Fibroblast of pulmonary artery (primary cell): Measurements from ENCODE around the gene TBC1D13.

ENCODE experiments used
- DNase-seq: peaks from one replicate; pipeline ENCODE4 v3.0.0-alpha.2; 2010; ENCODE audit warnings: low read depth
- H3K4me3 ChIP-seq: replicated peaks from 2 replicates; pipeline ENCODE4 v1.5.1; 2011; ENCODE audit warnings: low read depth, mild to moderate bottlenecking, control low read depth, low read length, moderate library complexity
- CTCF ChIP-seq: IDR thresholded peaks from 2 replicates; pipeline ENCODE4 v1.5.1; 2011; ENCODE audit warnings: mild to moderate bottlenecking, control low read depth, low read length, inconsistent platforms; ENCODE audit errors: missing control alignments

Gene TBC1D13

DNA sequence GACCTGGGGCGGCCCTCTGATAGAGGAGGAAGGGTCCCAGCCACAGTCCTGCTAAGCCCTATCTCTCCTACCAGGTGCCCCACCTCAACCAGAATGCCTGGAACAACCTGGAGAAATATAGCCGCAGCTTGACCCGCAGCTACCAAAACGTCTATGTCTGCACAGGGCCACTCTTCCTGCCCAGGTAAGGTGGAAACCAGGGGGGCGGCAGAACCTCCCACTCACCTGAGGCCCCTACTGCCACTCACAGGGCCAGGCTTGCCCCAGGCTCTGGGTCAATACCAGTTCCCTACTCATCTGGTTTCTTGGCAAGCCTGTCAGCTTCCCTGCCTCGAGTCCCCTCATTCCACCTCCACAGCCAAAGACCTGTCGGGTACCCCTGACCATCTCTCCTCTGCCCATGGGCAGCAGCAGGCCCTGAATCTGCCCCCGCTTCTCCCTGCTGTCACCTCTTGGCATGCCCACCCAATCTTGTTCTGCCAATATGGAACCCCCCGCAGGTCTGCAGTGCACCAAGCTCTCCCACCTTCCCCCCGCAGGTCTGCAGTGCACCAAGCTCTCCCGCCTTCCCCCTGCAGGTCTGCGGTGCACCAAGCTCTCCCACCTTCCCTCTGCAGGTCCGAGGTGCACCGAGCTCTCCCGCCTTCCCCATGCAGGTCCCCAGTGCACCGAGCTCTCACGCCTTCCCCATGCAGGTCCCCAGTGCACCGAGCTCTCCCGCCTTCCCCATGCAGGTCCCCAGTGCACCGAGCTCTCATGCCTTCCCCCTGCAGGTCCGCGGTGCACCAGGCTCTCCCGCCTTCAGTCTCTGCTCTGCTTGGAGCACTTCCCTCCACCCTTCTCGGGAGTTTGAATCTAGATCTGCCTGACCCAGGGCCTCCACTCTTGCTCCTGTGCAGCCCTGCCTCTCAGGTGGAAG lies 33.9 kb downstream of the TBC1D13 start:
- no peak overlapping the region for H3K4me3 ChIP-seq

DNA sequence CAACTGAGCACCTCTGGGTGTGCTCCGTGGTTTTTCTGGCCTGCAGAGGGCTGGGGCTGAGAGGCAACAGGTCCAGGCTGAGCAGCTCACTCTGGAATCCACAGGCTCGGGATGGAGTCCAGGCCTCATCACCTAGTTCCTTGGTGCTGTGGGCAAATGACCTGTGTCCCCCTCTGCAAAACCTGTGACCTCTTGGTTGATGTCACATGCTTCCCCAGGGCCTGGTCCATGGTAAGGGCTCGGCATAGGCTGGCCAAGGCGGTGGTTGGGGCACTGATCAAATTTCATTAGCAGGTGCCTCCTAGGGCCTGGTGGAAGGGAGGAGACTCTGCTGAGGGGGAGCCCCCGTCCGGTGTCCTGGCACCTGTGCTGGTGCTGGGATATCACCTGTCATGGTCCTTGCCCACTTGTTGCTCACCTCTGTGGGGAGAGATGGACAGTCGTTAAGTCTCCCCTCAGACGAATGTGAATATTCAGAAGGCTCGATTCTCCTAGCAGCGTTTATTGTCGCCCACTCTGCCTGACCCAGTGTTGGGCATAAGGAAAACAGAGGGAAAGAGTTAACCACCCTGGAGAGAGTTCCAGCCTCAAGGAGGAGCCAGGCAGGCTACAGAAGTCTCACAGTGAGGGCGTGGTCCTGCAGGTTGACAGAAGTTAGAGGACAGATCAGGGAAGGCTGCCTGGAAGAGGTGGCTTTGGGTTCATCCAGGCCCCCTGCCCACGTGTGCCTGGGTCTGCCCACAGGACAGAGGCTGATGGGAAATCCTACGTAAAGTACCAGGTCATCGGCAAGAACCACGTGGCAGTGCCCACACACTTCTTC lies 34.7 kb downstream of the TBC1D13 start:
- no peak overlapping the region for H3K4me3 ChIP-seq
- no peak for TF ChIP-seq CTCF
- no peak for DNase-seq

More for the DNA sequence above, 33.9 kb downstream of the TBC1D13 start:
- DNase-seq, result no peak
- TF ChIP-seq CTCF, result no peak

- no peak overlapping the region for H3K4me3 ChIP-seq
- DNase-seq, result no peak
- no peak for TF ChIP-seq CTCF
These were observed 35.5 kb downstream of the TBC1D13 start for GRCh38 chr9:128822407-128823042.

GRCh38 chr9:128823362-128823902 lies 36.4 kb downstream of the TBC1D13 start:
- H3K4me3 ChIP-seq, result no peak overlapping the region
- no peak for TF ChIP-seq CTCF
- DNase-seq, result no peak

DNA sequence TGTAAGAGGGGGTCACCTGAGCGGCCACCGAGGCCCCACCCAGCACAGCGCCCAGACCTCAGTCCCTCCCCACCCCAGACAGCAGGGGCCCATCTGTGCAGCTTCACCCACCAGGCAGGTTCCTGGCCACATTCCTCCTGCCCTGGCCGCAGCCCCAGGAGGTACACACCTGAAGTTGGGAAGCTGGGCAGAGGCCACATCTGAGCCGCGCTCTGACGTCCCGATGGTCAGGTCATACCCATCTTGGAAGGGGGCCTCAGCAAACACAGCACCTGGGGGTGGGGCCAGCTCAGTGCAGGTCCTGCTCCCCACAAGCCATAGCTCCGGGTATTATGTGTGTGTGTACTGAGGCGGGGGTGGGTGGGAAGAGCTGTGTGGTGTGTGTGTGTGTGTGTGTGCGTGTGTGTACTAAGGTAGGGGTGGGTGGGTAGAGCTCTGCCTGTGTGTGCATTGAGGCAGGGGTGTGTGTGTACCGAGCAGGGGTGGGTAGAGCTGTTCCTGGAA lies 36.9 kb downstream of the TBC1D13 start:
- no peak for TF ChIP-seq CTCF
- DNase-seq, result no peak
- no peak overlapping the region for H3K4me3 ChIP-seq

- DNase-seq, result no peak
- no peak for TF ChIP-seq CTCF
- H3K4me3 ChIP-seq, result no peak overlapping the region
These were observed 37.9 kb downstream of the TBC1D13 start for GRCh38 chr9:128824911-128825310.
